Neural progenitor cell (in vitro differentiated cells): Measurements from ENCODE around the gene HDDC3. TPM values are rescaled to one million over a fixed set of nuclear protein-coding genes. Genes with fewer than 3 reads are reported as not detected.

Source experiments
- DNase-seq: peaks from one replicate; pipeline ENCODE4 v3.0.0-alpha.2; 2016; ENCODE audit warnings: low spot score
- H2AFZ ChIP-seq: fragments of 200-600 bp; sonication (generic); replicated peaks from 2 replicates; pipeline ENCODE4 v1.6.1; 2016; ENCODE audit warnings: antibody characterized with exemption
- H3F3A ChIP-seq: fragments of 200-600 bp; sonication (generic); 2 replicates; pipeline ENCODE4 v1.6.1; 2016; ENCODE audit warnings: antibody characterized with exemption, low read depth
- H3K27ac ChIP-seq: fragments of 200-600 bp; sonication (generic); 2 replicates; pipeline ENCODE4 v1.5.1; 2016; ENCODE audit warnings: mild to moderate bottlenecking
- H3K27me3 ChIP-seq: fragments of 200-600 bp; sonication (generic); 2 replicates; pipeline ENCODE4 v1.6.1; 2016; ENCODE audit warnings: mild to moderate bottlenecking, moderate library complexity
- H3K36me3 ChIP-seq: fragments of 200-600 bp; sonication (generic); 2 replicates; pipeline ENCODE4 v1.5.1; 2016
- H3K4me1 ChIP-seq: fragments of 200-600 bp; sonication (generic); 2 replicates; pipeline ENCODE4 v1.6.1; 2016; ENCODE audit warnings: mixed run types
- H3K4me2 ChIP-seq: fragments of 200-600 bp; sonication (generic); 2 replicates; pipeline ENCODE4 v1.6.1; 2016
- H3K4me3 ChIP-seq: fragments of 200-600 bp; sonication (generic); 2 replicates; pipeline ENCODE4 v1.5.1; 2016
- H3K79me2 ChIP-seq: fragments of 200-600 bp; sonication (generic); 2 replicates; pipeline ENCODE4 v1.6.1; 2016; ENCODE audit warnings: low read depth
- H3K9ac ChIP-seq: fragments of 200-600 bp; sonication (generic); 2 replicates; pipeline ENCODE4 v1.6.1; 2016
- H3K9me3 ChIP-seq: fragments of 200-600 bp; sonication (generic); 2 replicates; pipeline ENCODE4 v1.5.1; 2016; ENCODE audit warnings: low read depth
- H4K20me1 ChIP-seq: fragments of 200-600 bp; sonication (generic); 2 replicates; pipeline ENCODE4 v1.6.1; 2016; ENCODE audit warnings: low read depth
- H3K27ac Mint-ChIP-seq: 3 replicates; pipeline ENCODE4 v1.8.0; 2021; ENCODE audit warnings: mixed read lengths
- H3K27me3 Mint-ChIP-seq: 2 replicates; pipeline ENCODE4 v1.8.0; 2022; ENCODE audit warnings: low read depth, mild to moderate bottlenecking, inconsistent platforms, moderate library complexity, mixed read lengths; ENCODE audit not compliant: insufficient read depth
- H3K36me3 Mint-ChIP-seq: 3 replicates; pipeline ENCODE4 v1.8.0; 2021; ENCODE audit warnings: mixed read lengths
- H3K4me1 Mint-ChIP-seq: 3 replicates; pipeline ENCODE4 v1.8.0; 2021; ENCODE audit warnings: mixed read lengths
- H3K4me3 Mint-ChIP-seq: 3 replicates; pipeline ENCODE4 v1.8.0; 2021; ENCODE audit warnings: mild to moderate bottlenecking, moderate library complexity, mixed read lengths
- H3K9me3 Mint-ChIP-seq: 3 replicates; pipeline ENCODE4 v1.8.0; 2020; ENCODE audit warnings: mixed read lengths
- CTCF ChIP-seq: fragments of 200-600 bp; sonication (generic); IDR thresholded peaks from 2 replicates; pipeline ENCODE4 v1.5.1; 2017; ENCODE audit warnings: antibody characterized with exemption, mild to moderate bottlenecking
- EZH2 ChIP-seq: fragments of 200-600 bp; sonication (generic); IDR thresholded peaks from 2 replicates; pipeline ENCODE4 v1.6.1; 2017; ENCODE audit warnings: antibody characterized with exemption, mild to moderate bottlenecking, moderate library complexity
- EZH2phosphoT487 ChIP-seq: fragments of 200-600 bp; sonication (generic); IDR thresholded peaks from 2 replicates; pipeline ENCODE4 v1.6.1; 2017; ENCODE audit warnings: antibody characterized with exemption
- total RNA-seq: library from RNA; depleted of rRNA; stranded (reverse); fragments of >200 nt; gene quantifications from 2 replicates; pipeline ENCODE4 v1.2.3, GENCODE V29; 2015; ENCODE audit warnings: low replicate concordance

HDDC3 gene
- total RNA-seq, 1 donor from 2014 or later, result 20.4 TPM

- DNase-seq, result no peak
- H3K9me3 ChIP-seq, result no peaks in the 10 kb centered on the region
- no peaks in the 10 kb centered on the region for H3K36me3 ChIP-seq
- Mint-ChIP-seq H3K9me3 (no peaks in the 10 kb centered on the region), H3K4me1 (no peaks in the 10 kb centered on the region), H3K36me3 (peaks cover 26% of the 10 kb centered on the region), H3K27ac (no peak overlapping the region), H3K27me3 (peaks cover 2% of the 10 kb centered on the region), H3K4me3 (no peak overlapping the region)
- H4K20me1 ChIP-seq, result no peaks in the 10 kb centered on the region
- H3K27ac ChIP-seq, result no peak overlapping the region
- no peaks in the 10 kb centered on the region for H3F3A ChIP-seq
- no peak overlapping the region for H3K9ac ChIP-seq
- no peaks in the 10 kb centered on the region for H3K27me3 ChIP-seq
- H2AFZ ChIP-seq, result no peak overlapping the region
- H3K79me2 ChIP-seq, result no peaks in the 10 kb centered on the region
- no peak overlapping the region for H3K4me3 ChIP-seq
- H3K4me1 ChIP-seq, result no peaks in the 10 kb centered on the region
- TF ChIP-seq EZH2phosphoT487 (no peak), CTCF (no peak), EZH2 (no peak)
- H3K4me2 ChIP-seq, result no peak overlapping the region
Measured at GRCh38 chr15:90915808-90916440, 16.4 kb downstream of the HDDC3 start.

DNA sequence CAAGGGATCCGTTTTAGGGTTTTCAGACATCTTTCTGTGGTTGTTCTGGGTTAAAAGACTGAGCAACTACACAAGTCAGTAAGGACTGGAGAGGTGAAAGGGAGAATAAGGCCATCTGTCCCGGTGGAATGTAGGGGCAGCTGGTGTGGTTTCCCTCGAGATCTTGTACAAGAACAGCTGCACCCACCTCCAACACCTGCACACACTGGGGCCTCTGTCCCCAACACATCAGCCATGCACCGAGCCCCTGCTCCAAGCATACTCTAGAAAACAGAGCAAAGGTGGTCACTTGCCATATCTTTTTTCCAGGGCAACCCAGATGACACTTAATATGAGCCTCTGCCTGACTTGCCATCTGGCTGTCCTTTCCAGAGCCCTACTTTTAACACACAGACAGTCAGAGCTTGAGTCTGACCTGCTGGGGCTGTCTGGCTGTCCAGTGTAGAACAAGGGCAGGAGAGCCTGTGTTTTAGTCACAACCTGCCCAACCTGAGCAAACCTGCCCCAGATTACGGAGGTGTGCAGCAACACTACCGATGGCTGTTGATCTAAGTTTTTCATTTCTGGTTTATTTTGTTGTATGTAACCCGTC lies 17.0 kb downstream of the HDDC3 start:
- Histone ChIP-seq H3K9me3 (no peaks in the 10 kb centered on the region), H3K4me1 (no peaks in the 10 kb centered on the region), H3K36me3 (no peaks in the 10 kb centered on the region), H3F3A (no peaks in the 10 kb centered on the region), H3K4me3 (no peak overlapping the region), H4K20me1 (no peaks in the 10 kb centered on the region), H3K27ac (no peak overlapping the region), H2AFZ (no peak overlapping the region), H3K79me2 (no peaks in the 10 kb centered on the region), H3K4me2 (no peak overlapping the region), H3K9ac (no peak overlapping the region), H3K27me3 (no peaks in the 10 kb centered on the region)
- no peaks in the 10 kb centered on the region for H3K4me1 Mint-ChIP-seq
- H3K27me3 Mint-ChIP-seq, result peaks cover 2% of the 10 kb centered on the region
- no peak for TF ChIP-seq EZH2phosphoT487
- TF ChIP-seq EZH2, result no peak
- TF ChIP-seq CTCF, result no peak
- peaks cover 26% of the 10 kb centered on the region for H3K36me3 Mint-ChIP-seq
- H3K27ac Mint-ChIP-seq, result no peak overlapping the region
- no peak for DNase-seq
- H3K4me3 Mint-ChIP-seq, result peak overlapping the region; percentile 15
- no peaks in the 10 kb centered on the region for H3K9me3 Mint-ChIP-seq

- H3K4me3 ChIP-seq, result no peak overlapping the region
- no peaks in the 10 kb centered on the region for H3K36me3 ChIP-seq
- Mint-ChIP-seq H3K4me1 (no peaks in the 10 kb centered on the region), H3K9me3 (no peaks in the 10 kb centered on the region), H3K27ac (no peak overlapping the region), H3K27me3 (peaks cover 2% of the 10 kb centered on the region), H3K4me3 (no peak overlapping the region), H3K36me3 (peaks cover 21% of the 10 kb centered on the region)
- H3F3A ChIP-seq, result no peaks in the 10 kb centered on the region
- H3K4me1 ChIP-seq, result no peaks in the 10 kb centered on the region
- H3K4me2 ChIP-seq, result no peak overlapping the region
- H3K27me3 ChIP-seq, result no peaks in the 10 kb centered on the region
- H2AFZ ChIP-seq, result no peak overlapping the region
- no peak for TF ChIP-seq CTCF
- no peak for TF ChIP-seq EZH2
- no peak for TF ChIP-seq EZH2phosphoT487
- H3K9me3 ChIP-seq, result no peaks in the 10 kb centered on the region
- no peaks in the 10 kb centered on the region for H4K20me1 ChIP-seq
- DNase-seq, result no peak
- no peaks in the 10 kb centered on the region for H3K79me2 ChIP-seq
- no peak overlapping the region for H3K27ac ChIP-seq
- H3K9ac ChIP-seq, result no peak overlapping the region
Measured at GRCh38 chr15:90914305-90915080, 17.9 kb downstream of the HDDC3 start.
